Activated naive CD4-positive, alpha-beta T cell treated with anti-CD3 and anti-CD28 coated beads, Interleukin-2, amount 50 U/mL, for 72 hours (primary cell): ENCODE results near the gene KRTAP6-2. TPM values are rescaled to one million over a fixed set of nuclear protein-coding genes. Genes with fewer than 3 reads are reported as not detected.

Source experiments
- ATAC-seq, 2 donors: fragments of 150-1000 bp; cut with Tn5 transposase; 2 replicates each; pipeline ENCODE4 v1.10.0; 2021; ENCODE audit warnings: mild to moderate bottlenecking in 2 of 2, moderate library complexity in 2 of 2
- DNase-seq, 2 donors: peaks; one replicate each; pipeline ENCODE4 v3.0.0; 2021 to 2022; ENCODE audit warnings: low spot score in 2 of 2
- H3K27ac Mint-ChIP-seq, 2 donors: one replicate each; pipeline ENCODE4 v1.8.0; 2022; ENCODE audit warnings: mild to moderate bottlenecking in 2 of 2, mixed read lengths in 2 of 2
- H3K36me3 Mint-ChIP-seq, 2 donors: one replicate each; pipeline ENCODE4 v1.8.0; 2022; ENCODE audit warnings: mixed read lengths in 2 of 2
- H3K9me3 Mint-ChIP-seq, 2 donors: one replicate each; pipeline ENCODE4 v1.8.0; 2022; ENCODE audit warnings: mixed read lengths in 2 of 2
- total RNA-seq, 2 donors: library from RNA; stranded (reverse); gene quantifications; one replicate each; pipeline ENCODE4 v1.2.3, GENCODE V29; 2022

KRTAP6-2 gene
- total RNA-seq, 2 donors from 2014 or later, result not detected

GRCh38 chr21:30592140-30592539 is 6.6 kb downstream of the KRTAP6-2 start, which contains the start of gene KRTAP6-3:
TSS of gene KRTAP6-3 (plus strand) at chr21:30592440. CDS start at chr21:30592446, 6 bp downstream.
- Mint-ChIP-seq H3K36me3 (no peaks in the 10 kb centered on the region), H3K9me3 (peaks cover 0 to 4% of the 10 kb centered on the region in 2 donors), H3K27ac (no peak within 1 kb of the TSS)
- DNase-seq (no peak), ATAC-seq (no peak)

DNA sequence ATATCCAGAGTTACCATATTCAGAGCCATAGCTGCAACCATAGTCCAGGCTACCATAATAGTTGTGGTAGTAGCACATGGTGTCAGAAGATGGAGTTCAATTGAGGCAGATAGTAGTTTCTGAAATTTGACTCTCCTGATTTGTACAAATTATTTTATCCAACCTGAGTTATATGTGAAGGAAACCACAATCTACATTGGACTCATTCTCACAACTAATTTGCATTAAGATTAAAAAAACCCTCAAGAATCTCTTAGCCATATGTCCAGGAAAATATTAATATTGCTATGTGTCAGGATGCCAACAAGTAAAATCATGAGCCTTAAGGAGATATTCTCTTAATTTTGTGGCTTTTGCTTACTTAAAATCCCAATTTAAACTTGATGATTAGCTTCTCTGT is 8.4 kb downstream of the KRTAP6-2 start, which contains the start of gene KRTAP22-2:
KRTAP22-2 (minus strand) TSS at position 101 of the 400 bp plus-strand sequence.
- no peaks in the 10 kb centered on the region for H3K9me3 Mint-ChIP-seq
- no peak for ATAC-seq
- no peaks in the 10 kb centered on the region for H3K36me3 Mint-ChIP-seq
- no peak within 1 kb of the TSS for H3K27ac Mint-ChIP-seq
- DNase-seq, result no peak

DNA sequence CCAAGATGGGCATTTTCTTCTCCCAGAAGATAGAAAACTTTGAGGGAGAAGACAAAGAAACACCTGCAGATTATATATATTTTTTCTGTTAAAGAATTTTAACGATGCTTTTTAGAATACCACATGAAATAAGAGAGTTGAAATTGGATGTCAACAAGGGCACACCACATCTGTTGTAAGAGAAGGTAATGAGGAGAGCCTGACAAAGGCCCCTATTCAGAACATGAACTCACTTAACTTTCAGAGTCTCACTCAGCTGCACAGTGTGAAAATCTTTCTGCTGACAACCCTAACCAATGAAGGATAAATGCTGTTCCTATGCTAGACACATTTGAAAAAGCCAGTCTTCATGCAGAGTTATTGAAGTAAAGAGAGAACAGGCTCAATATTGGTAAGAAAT is 15.8 kb downstream of the KRTAP6-2 start:
- H3K36me3 Mint-ChIP-seq, result no peaks in the 10 kb centered on the region
- H3K27ac Mint-ChIP-seq, result no peak overlapping the region
- H3K9me3 Mint-ChIP-seq, result peaks cover 0 to 4% of the 10 kb centered on the region in 2 donors
- DNase-seq (no peak), ATAC-seq (no peak)

DNA sequence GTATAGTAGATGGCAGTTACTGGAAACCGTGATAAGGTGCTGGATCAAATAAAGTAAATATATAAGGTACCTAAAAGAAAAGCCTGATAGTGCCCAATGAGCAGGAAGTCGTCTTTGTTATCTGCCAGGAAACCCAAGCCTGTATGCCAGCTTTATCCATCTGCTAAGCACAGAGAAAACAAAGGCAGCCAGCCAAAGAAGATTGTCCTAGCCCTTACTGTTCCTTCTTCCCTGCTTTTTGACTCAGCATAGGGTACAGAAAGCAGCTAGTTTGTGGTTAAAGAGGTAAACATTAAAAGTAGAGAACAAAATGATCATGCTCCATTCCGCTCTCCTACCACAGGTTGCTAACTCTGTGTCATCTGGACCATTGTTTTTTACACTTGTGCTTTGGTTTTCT is 18.6 kb downstream of the KRTAP6-2 start:
- Mint-ChIP-seq H3K27ac (no peak overlapping the region), H3K9me3 (peaks cover 0 to 4% of the 10 kb centered on the region in 2 donors), H3K36me3 (no peaks in the 10 kb centered on the region)
- ATAC-seq, result no peak
- no peak for DNase-seq

- no peak for ATAC-seq
- H3K27ac Mint-ChIP-seq, result no peak overlapping the region
- no peak for DNase-seq
- no peaks in the 10 kb centered on the region for H3K36me3 Mint-ChIP-seq
- peaks cover 0 to 2% of the 10 kb centered on the region in 2 donors for H3K9me3 Mint-ChIP-seq
Observed at GRCh38 chr21:30579346-30579745, 19.4 kb downstream of the KRTAP6-2 start.

DNA sequence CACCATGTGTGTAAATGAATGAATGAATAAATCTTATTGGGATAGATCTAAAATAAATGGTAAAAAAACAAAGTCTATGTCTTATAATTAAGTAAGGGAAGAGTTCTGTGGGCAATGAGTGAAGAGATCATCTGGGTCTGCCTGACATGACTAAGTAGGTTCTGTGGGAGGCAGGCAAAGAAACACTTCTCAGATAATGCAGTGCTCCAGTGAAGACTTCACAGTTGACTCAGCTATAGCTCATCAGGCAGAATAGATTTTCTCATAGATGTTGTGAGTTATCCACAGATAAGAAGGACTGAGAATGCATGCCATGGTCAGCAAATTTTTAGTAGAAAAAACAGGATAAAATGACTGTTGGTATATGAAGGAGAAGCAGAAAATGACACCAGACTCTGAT is 20.9 kb downstream of the KRTAP6-2 start:
- H3K36me3 Mint-ChIP-seq, result no peaks in the 10 kb centered on the region
- ATAC-seq, result no peak
- no peak overlapping the region for H3K27ac Mint-ChIP-seq
- DNase-seq, result no peak
- peaks cover 0 to 4% of the 10 kb centered on the region in 2 donors for H3K9me3 Mint-ChIP-seq

DNA sequence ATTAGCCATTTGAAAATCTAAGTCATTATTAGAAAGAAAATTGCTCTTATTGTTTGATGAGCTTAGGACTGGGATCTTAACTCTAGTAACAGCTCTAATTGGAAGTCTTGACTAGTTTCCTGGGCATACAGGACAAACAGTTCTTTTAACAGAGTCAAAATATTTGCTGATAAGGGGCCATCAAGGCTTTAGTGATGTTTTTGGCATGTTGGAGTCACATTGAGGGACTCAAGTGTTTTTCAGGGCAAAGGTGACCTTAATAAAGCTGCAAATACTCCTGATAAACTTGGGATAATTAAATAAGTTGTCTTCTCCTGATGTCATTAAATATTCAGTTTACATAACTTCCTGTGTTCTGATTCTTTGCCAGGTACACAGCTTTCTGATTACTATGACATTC is 31.1 kb downstream of the KRTAP6-2 start:
- no peak for ATAC-seq

GRCh38 chr21:30563630-30564029 is 35.1 kb downstream of the KRTAP6-2 start:
- peaks cover 0 to 4% of the 10 kb centered on the region in 2 donors for H3K9me3 Mint-ChIP-seq
- H3K27ac Mint-ChIP-seq, result no peak overlapping the region
- no peaks in the 10 kb centered on the region for H3K36me3 Mint-ChIP-seq
- DNase-seq, result no peak
- ATAC-seq, result no peak

More for the DNA sequence above, 31.1 kb downstream of the KRTAP6-2 start:
- no peak for DNase-seq
- Mint-ChIP-seq H3K36me3 (no peaks in the 10 kb centered on the region), H3K9me3 (peaks cover 4 to 9% of the 10 kb centered on the region in 2 donors), H3K27ac (no peak overlapping the region)

GRCh38 chr21:30563072-30563471 is 35.6 kb downstream of the KRTAP6-2 start:
- Mint-ChIP-seq H3K36me3 (no peaks in the 10 kb centered on the region), H3K27ac (no peak overlapping the region), H3K9me3 (peaks cover 0 to 4% of the 10 kb centered on the region in 2 donors)
- ATAC-seq, result no peak
- no peak for DNase-seq

GRCh38 chr21:30561957-30562356 is 36.7 kb downstream of the KRTAP6-2 start:
- no peak for DNase-seq
- H3K27ac Mint-ChIP-seq, result no peak overlapping the region
- no peak for ATAC-seq
- H3K9me3 Mint-ChIP-seq, result peaks cover 0 to 4% of the 10 kb centered on the region in 2 donors
- H3K36me3 Mint-ChIP-seq, result no peaks in the 10 kb centered on the region

GRCh38 chr21:30561264-30561895 is 37.3 kb downstream of the KRTAP6-2 start, which contains the start of gene KRTAP19-7:
TSS of gene KRTAP19-7 (minus strand) at chr21:30561314. CDS start at chr21:30561289, 25 bp downstream.
- H3K9me3 Mint-ChIP-seq, result peaks cover 0 to 4% of the 10 kb centered on the region in 2 donors
- no peak within 1 kb of the TSS for H3K27ac Mint-ChIP-seq
- ATAC-seq (no peak), DNase-seq (no peak)
- no peaks in the 10 kb centered on the region for H3K36me3 Mint-ChIP-seq

- ATAC-seq, result no peak
- no peak overlapping the region for H3K27ac Mint-ChIP-seq
- peaks cover 3 to 17% of the 10 kb centered on the region in 2 donors for H3K9me3 Mint-ChIP-seq
- DNase-seq, result no peak
- no peaks in the 10 kb centered on the region for H3K36me3 Mint-ChIP-seq
Observed at GRCh38 chr21:30555095-30555494, 43.6 kb downstream of the KRTAP6-2 start.

DNA sequence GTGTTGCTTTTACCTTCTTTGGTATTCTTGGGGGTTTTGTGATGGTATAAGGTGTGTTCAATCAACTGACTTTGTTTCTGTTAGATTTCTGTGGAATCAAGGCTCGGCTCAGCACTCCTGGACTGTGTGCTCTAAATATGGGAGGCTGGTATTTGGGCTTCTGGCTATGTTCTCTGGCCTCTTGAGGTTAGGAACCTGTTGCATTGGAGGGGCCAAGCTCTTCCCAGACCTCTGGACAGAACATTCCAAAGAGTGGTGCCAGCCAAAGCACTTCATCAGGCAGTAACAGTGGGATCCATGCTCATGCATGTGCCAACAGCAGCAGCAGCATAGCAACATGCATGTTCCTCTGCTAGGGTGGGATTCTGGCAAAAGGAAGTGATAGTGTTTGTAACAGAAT is 45.9 kb downstream of the KRTAP6-2 start:
- Mint-ChIP-seq H3K36me3 (no peaks in the 10 kb centered on the region), H3K27ac (no peak overlapping the region), H3K9me3 (peaks cover 5 to 21% of the 10 kb centered on the region in 2 donors)
- DNase-seq (no peak), ATAC-seq (no peak)

Other genes with a start within 250 kb of the KRTAP6-2 start
- gene KRTAP13-2, start 226.6 kb downstream of the KRTAP6-2 start, total RNA-seq, result not detected
- gene KRTAP13-1, start 202.9 kb downstream of the KRTAP6-2 start, total RNA-seq, result not detected
- gene KRTAP13-3, start 173.0 kb downstream of the KRTAP6-2 start, total RNA-seq, result not detected
- gene KRTAP13-4, start 168.7 kb downstream of the KRTAP6-2 start, total RNA-seq, result not detected
- not detected for gene KRTAP15-1, start 158.6 kb downstream of the KRTAP6-2 start, total RNA-seq
- not detected for gene KRTAP19-1, start 118.5 kb downstream of the KRTAP6-2 start, total RNA-seq
- not detected for gene KRTAP19-2, start 111.5 kb downstream of the KRTAP6-2 start, total RNA-seq
- gene KRTAP19-3, start 106.9 kb downstream of the KRTAP6-2 start, total RNA-seq, result not detected
- gene KRTAP19-4, start 101.7 kb downstream of the KRTAP6-2 start, total RNA-seq, result not detected
- gene KRTAP19-5, start 96.8 kb downstream of the KRTAP6-2 start, total RNA-seq, result not detected
- gene KRTAP19-6, start 57.0 kb downstream of the KRTAP6-2 start, total RNA-seq, result not detected
- gene KRTAP19-7, start 37.6 kb downstream of the KRTAP6-2 start, total RNA-seq, result not detected
- not detected for gene KRTAP22-2, start 8.5 kb downstream of the KRTAP6-2 start, total RNA-seq
- gene KRTAP6-3, start 6.5 kb downstream of the KRTAP6-2 start, total RNA-seq, result not detected
- gene KRTAP22-1, start 2.2 kb upstream of the KRTAP6-2 start, total RNA-seq, result not detected
- not detected for gene KRTAP6-1, start 15.0 kb upstream of the KRTAP6-2 start, total RNA-seq
- gene KRTAP20-1, start 17.5 kb upstream of the KRTAP6-2 start, total RNA-seq, result not detected
- gene KRTAP20-4, start 21.7 kb upstream of the KRTAP6-2 start, total RNA-seq, result not detected
- not detected for gene KRTAP20-2, start 36.3 kb upstream of the KRTAP6-2 start, total RNA-seq
- gene KRTAP20-3, start 44.0 kb upstream of the KRTAP6-2 start, total RNA-seq, result not detected
- gene KRTAP21-3, start 119.9 kb upstream of the KRTAP6-2 start, total RNA-seq, result not detected
- not detected for gene KRTAP21-2, start 148.4 kb upstream of the KRTAP6-2 start, total RNA-seq
- gene KRTAP21-1, start 156.5 kb upstream of the KRTAP6-2 start, total RNA-seq, result not detected
- not detected for gene KRTAP8-1, start 214.4 kb upstream of the KRTAP6-2 start, total RNA-seq
- not detected for gene KRTAP7-1, start 230.9 kb upstream of the KRTAP6-2 start, total RNA-seq